ENCODE measurements around the gene TBC1D2B.

Gene TBC1D2B

GRCh38 chr15:78077053-78077870, at the start of gene TBC1D2B:
Gene TBC1D2B, minus strand, starts transcription at chr15:78077711. Its CDS starts 59 bp downstream, at chr15:78077652.
- DNase-seq: peak; percentile 24

- DNase-seq: no peak
These were observed 47.8 kb upstream of the TBC1D2B start for GRCh38 chr15:78125267-78125666.

GRCh38 chr15:78120523-78120922, 43.0 kb upstream of the TBC1D2B start:
- DNase-seq: no peak

GRCh38 chr15:78112551-78112950, 35.0 kb upstream of the TBC1D2B start:
- no peak for DNase-seq

- no peak for DNase-seq
These were observed 34.3 kb upstream of the TBC1D2B start for GRCh38 chr15:78111788-78112187.

- no peak for DNase-seq
These were observed 33.5 kb upstream of the TBC1D2B start for GRCh38 chr15:78110916-78111475.

- no peak for DNase-seq
These were observed 32.6 kb upstream of the TBC1D2B start for GRCh38 chr15:78110096-78110495.

GRCh38 chr15:78109156-78109555, 31.6 kb upstream of the TBC1D2B start:
- DNase-seq: no peak

- peak; percentile 56 for DNase-seq
These were observed 31.0 kb upstream of the TBC1D2B start for GRCh38 chr15:78108300-78109084.

- DNase-seq: no peak
These were observed 30.0 kb upstream of the TBC1D2B start for GRCh38 chr15:78107471-78107870.

- no peak for DNase-seq
These were observed 28.1 kb upstream of the TBC1D2B start for GRCh38 chr15:78105476-78106241.

- no peak for DNase-seq
These were observed 27.3 kb upstream of the TBC1D2B start for GRCh38 chr15:78104566-78105475.

- no peak for DNase-seq
These were observed 26.6 kb upstream of the TBC1D2B start for GRCh38 chr15:78104119-78104479.

- no peak for DNase-seq
These were observed 26.1 kb upstream of the TBC1D2B start for GRCh38 chr15:78103406-78104118.

- no peak for DNase-seq
These were observed 25.2 kb upstream of the TBC1D2B start for GRCh38 chr15:78102741-78103140.

- no peak for DNase-seq
These were observed 24.7 kb upstream of the TBC1D2B start for GRCh38 chr15:78102211-78102610.

- no peak for DNase-seq
These were observed 24.1 kb upstream of the TBC1D2B start for GRCh38 chr15:78101423-78102105.

- no peak for DNase-seq
These were observed 23.4 kb upstream of the TBC1D2B start for GRCh38 chr15:78100886-78101285.

GRCh38 chr15:78098131-78098755, 20.7 kb upstream of the TBC1D2B start:
- DNase-seq: no peak

GRCh38 chr15:78097667-78098066, 20.2 kb upstream of the TBC1D2B start:
- DNase-seq: no peak
